ENCODE measurements around the gene ECT2. TPM values are rescaled to one million over a fixed set of nuclear protein-coding genes. Genes with fewer than 3 reads are reported as not detected.

ECT2 gene
- total and polyA plus RNA-seq, 7 experiments from 2014 or later = 1.3 to 41.2 (median 1.9) TPM

- no peak for ATAC-seq
- Mint-ChIP-seq H3K4me1 (no peaks in the 10 kb centered on the region), H3K4me3 (no peak overlapping the region), H3K27me3 (peaks cover 0 to 38% (median 0%) of the 10 kb centered on the region in 5 donors), H3K36me3 (peaks cover 0 to 5% (median 4%) of the 10 kb centered on the region in 5 donors), H3K9me3 (peaks cover 0 to 14% (median 5%) of the 10 kb centered on the region in 11 donors), H3K27ac (no peak overlapping the region)
- no peaks in the 10 kb centered on the region for H3K36me3 ChIP-seq (ENCODE audit: control insufficient read depth in 2 of 3, insufficient read depth in 3 of 3, low read length in 3 of 3)
- no peaks in the 10 kb centered on the region for H3K27me3 ChIP-seq (ENCODE audit: control insufficient read depth in 2 of 2, insufficient read depth in 2 of 2, low read length in 2 of 2)
- no peak overlapping the region for H3K27ac ChIP-seq (ENCODE audit: low read depth, low read length)
- no peak overlapping the region for H3K4me3 ChIP-seq (ENCODE audit: low read length)
- ChIA-PET CTCF (no interaction called here), POLR2A (no interaction called here)
- intact Hi-C loops (cut with micrococcal nuclease) = no loop called here
- H3K9me3 ChIP-seq (ENCODE audit: control insufficient read depth in 2 of 3, low read length in 3 of 3) = no peaks in the 10 kb centered on the region
- no peak for DNase-seq
- no peaks in the 10 kb centered on the region for H3K4me1 ChIP-seq (ENCODE audit: control insufficient read depth in 2 of 2, insufficient read depth in 2 of 2, low read length in 2 of 2)
Observed at GRCh38 chr3:172726380-172726779, 24.1 kb upstream of the ECT2 start.

DNA sequence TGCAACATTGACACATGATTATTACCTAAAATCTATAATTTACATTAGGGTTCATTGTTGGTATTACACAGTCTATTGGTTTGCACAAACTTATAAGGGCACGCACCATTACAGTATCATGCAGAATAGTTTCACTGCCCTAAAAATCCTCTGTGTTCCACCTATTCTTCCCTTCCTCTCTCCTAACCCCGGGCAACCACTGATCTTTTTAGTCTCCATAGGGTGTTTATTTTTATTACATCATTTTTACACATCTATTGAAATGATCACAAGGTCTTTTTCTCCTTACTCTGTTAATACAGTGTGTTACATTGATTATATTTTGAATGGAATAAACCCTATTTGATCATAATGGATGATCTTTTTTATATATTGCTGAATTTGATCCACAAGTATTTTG, 15.5 kb upstream of the ECT2 start:
- H3K36me3 ChIP-seq (ENCODE audit: control insufficient read depth in 2 of 3, insufficient read depth in 3 of 3, low read length in 3 of 3) = no peaks in the 10 kb centered on the region
- H3K4me3 Mint-ChIP-seq = no peak overlapping the region
- no peak overlapping the region for H3K27ac Mint-ChIP-seq
- no peak overlapping the region for H3K27ac ChIP-seq (ENCODE audit: low read depth, low read length)
- no peaks in the 10 kb centered on the region for H3K27me3 ChIP-seq (ENCODE audit: control insufficient read depth in 2 of 2, insufficient read depth in 2 of 2, low read length in 2 of 2)
- POLR2A ChIA-PET = no interaction called here
- peaks cover 4 to 39% (median 8%) of the 10 kb centered on the region in 5 donors for H3K27me3 Mint-ChIP-seq
- no peaks in the 10 kb centered on the region for H3K4me1 ChIP-seq (ENCODE audit: control insufficient read depth in 2 of 2, insufficient read depth in 2 of 2, low read length in 2 of 2)
- DNase-seq (no peak), ATAC-seq (no peak)
- H3K9me3 ChIP-seq (ENCODE audit: control insufficient read depth in 2 of 3, low read length in 3 of 3) = no peaks in the 10 kb centered on the region
- CTCF ChIA-PET = no interaction called here
- intact Hi-C loops (cut with micrococcal nuclease) = no loop called here
- no peaks in the 10 kb centered on the region for H3K9me3 Mint-ChIP-seq
- H3K4me1 Mint-ChIP-seq = peaks cover 0 to 3% (median 0%) of the 10 kb centered on the region in 7 donors
- H3K36me3 Mint-ChIP-seq = no peaks in the 10 kb centered on the region
- H3K4me3 ChIP-seq (ENCODE audit: low read length) = no peak overlapping the region

GRCh38 chr3:172739462-172739861, 11.1 kb upstream of the ECT2 start:
- Histone ChIP-seq H3K9me3 (ENCODE audit: control insufficient read depth in 2 of 3, low read length in 3 of 3) (no peaks in the 10 kb centered on the region), H3K27me3 (ENCODE audit: control insufficient read depth in 2 of 2, insufficient read depth in 2 of 2, low read length in 2 of 2) (no peaks in the 10 kb centered on the region), H3K4me3 (ENCODE audit: low read length) (no peak overlapping the region), H3K27ac (ENCODE audit: low read depth, low read length) (no peak overlapping the region), H3K4me1 (ENCODE audit: control insufficient read depth in 2 of 2, insufficient read depth in 2 of 2, low read length in 2 of 2) (no peaks in the 10 kb centered on the region), H3K36me3 (ENCODE audit: control insufficient read depth in 2 of 3, insufficient read depth in 3 of 3, low read length in 3 of 3) (no peaks in the 10 kb centered on the region)
- Mint-ChIP-seq H3K27me3 (peaks cover 4 to 21% (median 8%) of the 10 kb centered on the region in 5 donors), H3K27ac (peak overlapping the region in 1 of 9 donors; percentile 43), H3K4me3 (no peak overlapping the region), H3K4me1 (peaks cover 0 to 1% (median 0%) of the 10 kb centered on the region in 7 donors), H3K36me3 (no peaks in the 10 kb centered on the region), H3K9me3 (no peaks in the 10 kb centered on the region)
- ATAC-seq (peak; percentile 38), DNase-seq (no peak)
- ChIA-PET CTCF (no interaction called here), POLR2A (no interaction called here)
- intact Hi-C loops (cut with micrococcal nuclease) = no loop called here

DNA sequence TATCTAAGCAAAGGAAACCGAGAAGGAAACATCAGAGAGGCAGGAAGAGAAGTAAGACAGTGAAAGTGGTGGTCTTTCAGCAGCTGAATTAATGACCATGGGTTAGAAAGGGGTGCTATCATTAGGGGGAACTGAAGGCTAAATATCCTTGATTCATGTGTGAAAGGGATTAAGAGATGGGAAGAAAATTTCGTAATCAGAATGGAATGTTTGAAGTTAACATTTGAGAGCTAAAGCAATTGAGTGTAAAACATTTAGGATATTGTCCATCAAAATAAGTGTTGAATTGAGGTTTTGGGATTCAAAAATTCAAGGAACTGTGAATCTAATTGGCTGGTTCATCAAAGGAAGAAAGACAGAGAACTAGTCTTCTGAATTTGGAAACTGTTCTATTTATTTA, 4.1 kb upstream of the ECT2 start:
- Mint-ChIP-seq H3K27me3 (peaks cover 0 to 18% (median 0%) of the 10 kb centered on the region in 5 donors), H3K36me3 (no peaks in the 10 kb centered on the region), H3K4me1 (peaks cover 5 to 12% (median 11%) of the 10 kb centered on the region in 7 donors), H3K27ac (no peak overlapping the region), H3K4me3 (no peak overlapping the region), H3K9me3 (peaks cover 0 to 4% (median 0%) of the 10 kb centered on the region in 11 donors)
- intact Hi-C loops (cut with micrococcal nuclease) = no loop called here
- POLR2A ChIA-PET = no interaction called here
- CTCF ChIA-PET = no interaction called here
- no peak for ATAC-seq
- Histone ChIP-seq H3K36me3 (ENCODE audit: control insufficient read depth in 2 of 3, insufficient read depth in 3 of 3, low read length in 3 of 3) (peaks cover 0 to 3% (median 0%) of the 10 kb centered on the region in 3 experiments), H3K4me1 (ENCODE audit: control insufficient read depth in 2 of 2, insufficient read depth in 2 of 2, low read length in 2 of 2) (peaks cover 5% of the 10 kb centered on the region in 2 donors), H3K9me3 (ENCODE audit: control insufficient read depth in 2 of 3, low read length in 3 of 3) (no peaks in the 10 kb centered on the region), H3K27ac (ENCODE audit: low read depth, low read length) (no peak overlapping the region), H3K27me3 (ENCODE audit: control insufficient read depth in 2 of 2, insufficient read depth in 2 of 2, low read length in 2 of 2) (no peaks in the 10 kb centered on the region), H3K4me3 (ENCODE audit: low read length) (no peak overlapping the region)
- no peak for DNase-seq

DNA sequence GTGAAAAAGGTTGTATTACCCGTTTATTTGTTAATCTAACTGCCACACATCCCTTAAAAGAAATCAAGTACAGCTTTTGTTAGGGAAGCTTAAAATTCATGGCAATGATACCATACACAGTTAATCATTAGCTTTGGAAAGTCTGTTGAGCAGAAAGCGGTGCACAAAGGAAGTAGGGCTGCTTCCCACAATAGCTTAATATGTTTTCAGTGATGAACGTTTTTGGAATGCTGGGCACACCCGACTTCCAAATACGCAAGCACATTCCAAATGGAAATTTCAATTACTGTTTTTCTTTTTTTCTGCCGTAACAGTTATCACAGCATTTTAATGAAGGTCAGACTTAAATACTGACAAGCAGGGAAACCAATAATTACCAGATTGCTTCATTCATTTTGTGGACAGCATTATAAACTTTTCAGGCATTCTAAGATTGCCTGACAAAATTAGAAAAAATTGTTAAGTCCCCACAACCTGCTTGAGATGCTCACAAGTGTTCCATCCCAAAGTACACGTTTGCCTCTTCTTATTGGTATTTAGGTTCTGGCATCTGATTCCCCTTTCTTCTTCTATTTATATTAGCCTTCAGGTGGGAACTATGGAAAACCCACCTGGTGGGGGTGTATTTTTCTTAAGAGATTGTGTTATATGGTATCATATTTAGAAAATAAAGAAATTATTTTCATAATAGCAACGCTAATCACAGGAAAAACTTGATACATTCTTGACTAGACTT, 1.1 kb upstream of the ECT2 start:
- peak overlapping the region; percentile 88 for H3K4me3 ChIP-seq (ENCODE audit: low read length)
- H3K27ac ChIP-seq (ENCODE audit: low read depth, low read length) = no peak overlapping the region
- H3K27me3 Mint-ChIP-seq = peaks cover 0 to 15% (median 0%) of the 10 kb centered on the region in 5 donors
- peak overlapping the region in 7 of 10 donors; percentile 88 to 100 (median 98) for H3K4me3 Mint-ChIP-seq
- no peaks in the 10 kb centered on the region for H3K9me3 ChIP-seq (ENCODE audit: control insufficient read depth in 2 of 3, low read length in 3 of 3)
- POLR2A ChIA-PET = interaction anchor here (1.2 kb wide), 1 partner anchor 226 kb away, joined by 4 read pairs; the partner anchor contains the start of gene TNFSF10
- no peak for DNase-seq
- H3K36me3 Mint-ChIP-seq = peaks cover 0 to 9% (median 0%) of the 10 kb centered on the region in 5 donors
- H3K27me3 ChIP-seq (ENCODE audit: control insufficient read depth in 2 of 2, insufficient read depth in 2 of 2, low read length in 2 of 2) = no peaks in the 10 kb centered on the region
- CTCF ChIA-PET = interaction anchor here (0.8 to 1.0 kb wide), 3 partner anchors 17 to 364 kb away, joined by 3 to 4 read pairs (median 3); no protein-coding TSS in a partner anchor
- intact Hi-C loops (cut with micrococcal nuclease) = no loop called here
- no peak for ATAC-seq
- H3K4me1 Mint-ChIP-seq = peaks cover 6 to 35% (median 15%) of the 10 kb centered on the region in 7 donors
- peaks cover 0 to 4% (median 0%) of the 10 kb centered on the region in 11 donors for H3K9me3 Mint-ChIP-seq
- peaks cover 0 to 3% (median 0%) of the 10 kb centered on the region in 3 experiments for H3K36me3 ChIP-seq (ENCODE audit: control insufficient read depth in 2 of 3, insufficient read depth in 3 of 3, low read length in 3 of 3)
- H3K4me1 ChIP-seq (ENCODE audit: control insufficient read depth in 2 of 2, insufficient read depth in 2 of 2, low read length in 2 of 2) = peaks cover 5% of the 10 kb centered on the region in 2 donors
- peak overlapping the region in 7 of 9 donors; percentile 6 to 97 (median 44) for H3K27ac Mint-ChIP-seq

- peaks cover 0 to 11% (median 0%) of the 10 kb centered on the region in 5 donors for H3K27me3 Mint-ChIP-seq
- peaks cover 6 to 40% (median 15%) of the 10 kb centered on the region in 7 donors for H3K4me1 Mint-ChIP-seq
- ATAC-seq = no peak
- H3K9me3 Mint-ChIP-seq = peaks cover 0 to 4% (median 0%) of the 10 kb centered on the region in 11 donors
- peak overlapping the region; percentile 88 to 100 (median 96) for H3K4me3 Mint-ChIP-seq
- H3K36me3 Mint-ChIP-seq = peaks cover 0 to 11% (median 0%) of the 10 kb centered on the region in 5 donors
- DNase-seq = no peak
- Histone ChIP-seq H3K27me3 (ENCODE audit: control insufficient read depth in 2 of 2, insufficient read depth in 2 of 2, low read length in 2 of 2) (no peaks in the 10 kb centered on the region), H3K4me3 (ENCODE audit: low read length) (peak overlapping the region; percentile 88), H3K9me3 (ENCODE audit: control insufficient read depth in 2 of 3, low read length in 3 of 3) (no peaks in the 10 kb centered on the region), H3K27ac (ENCODE audit: low read depth, low read length) (peak overlapping the region; percentile 60), H3K4me1 (ENCODE audit: control insufficient read depth in 2 of 2, insufficient read depth in 2 of 2, low read length in 2 of 2) (peaks cover 5% of the 10 kb centered on the region in 2 donors), H3K36me3 (ENCODE audit: control insufficient read depth in 2 of 3, insufficient read depth in 3 of 3, low read length in 3 of 3) (peaks cover 0 to 3% (median 0%) of the 10 kb centered on the region in 3 experiments)
- ChIA-PET CTCF (interaction anchor here (0.7 to 1.0 kb wide), 4 partner anchors 17 to 614 kb away, joined by 3 to 4 read pairs (median 3); no protein-coding TSS in a partner anchor), POLR2A (interaction anchor here (1.2 kb wide), 1 partner anchor 227 kb away, joined by 4 read pairs; the partner anchor contains the start of gene TNFSF10)
- H3K27ac Mint-ChIP-seq = peak overlapping the region; percentile 52 to 98 (median 85)
- intact Hi-C loops (cut with micrococcal nuclease) = loop anchor here (1.0 to 5.0 kb wide), 17 partner anchors 39 to 1880 kb away; partner anchors contain the start of genes EIF5A2 (in 2 of the 2), FNDC3B (in 2 of the 2), NCEH1 (in 2 of the 2) and TNFSF10 (in 2 of the 2)
Observed at GRCh38 chr3:172750069-172750367, 508 bp upstream of the ECT2 start.

Data from naive thymus-derived CD4-positive, alpha-beta T cell (primary cell).